Stomach (tissue), 9 donors: ENCODE data around the gene LRP10. TPM values are rescaled to one million over a fixed set of nuclear protein-coding genes. Genes with fewer than 3 reads are reported as not detected.

Source experiments
- DNase-seq, 2 donors: peaks; one replicate each; pipeline versions ENCODE4 v3.0.0 to v3.0.0-alpha.2; 2013 to 2019
- H3K27ac ChIP-seq, 5 donors: fragments of 200-600 bp in 4 of 5; sonication (generic) in 4 of 5; one replicate each; pipeline ENCODE4 v1.5.1; 2013 to 2019; ENCODE audit warnings: mild to moderate bottlenecking in 1 of 5, moderate library complexity in 1 of 5
- H3K27me3 ChIP-seq, 3 donors: fragments of 200-600 bp; sonication (generic); one replicate each; pipeline ENCODE4 v1.5.1; 2017 to 2019; ENCODE audit warnings: mixed run types in 1 of 3
- H3K36me3 ChIP-seq, 4 donors: fragments of 200-600 bp; sonication (generic); 1 replicate in 3 of 4; 2 replicates in 1 of 4; pipeline ENCODE4 v1.5.1; 2016 to 2019
- H3K4me1 ChIP-seq, 4 donors: fragments of 200-600 bp; sonication (generic); one replicate each; pipeline ENCODE4 v1.5.1; 2016 to 2019
- H3K4me3 ChIP-seq, 4 donors: fragments of 200-600 bp; sonication (generic) in 3 of 4; one replicate each; pipeline ENCODE4 v1.5.1; 2016 to 2019; ENCODE audit warnings: mild to moderate bottlenecking in 1 of 4
- H3K9me3 ChIP-seq, 4 donors: fragments of 200-600 bp; sonication (generic); one replicate each; pipeline ENCODE4 v1.5.1; 2016 to 2019
- EP300 ChIP-seq: sonication (generic); formaldehyde crosslinking; IDR thresholded peaks from one replicate; pipeline ENCODE4 v1.6.1; 2017; ENCODE audit warnings: antibody characterized with exemption
- POLR2A ChIP-seq, 4 donors: fragments of 450-650 bp; IDR thresholded peaks; one replicate each; pipeline ENCODE4 v1.6.1; 2016; ENCODE audit warnings: antibody characterized with exemption in 4 of 4, control low read depth in 2 of 4, mild to moderate bottlenecking in 1 of 4, moderate library complexity in 1 of 4
- POLR2AphosphoS5 ChIP-seq, 3 donors: sonication (generic); formaldehyde crosslinking; IDR thresholded peaks; one replicate each; pipeline ENCODE4 v1.6.1; 2016; ENCODE audit warnings: antibody characterized with exemption in 3 of 3
- WGBS, 5 donors: extraction: QIAGEN DNeasy Blood & Tissue Kit in 3 of 5; methylation state at CpG; one replicate each; pipeline versions ENCODE4 v1.1.5 to v1.1.7; 2013 to 2018; 5-methylcytosine and 5-hydroxymethylcytosine counted together
- intact Hi-C: fragments of 100-400 bp; cut with DNase I; formaldehyde crosslinking; loops from one replicate; pipeline ENCODE4 v1.15.1; 2023; ENCODE audit warnings: low total_unique reads
- polyA plus RNA-seq, 3 donors: library from polyadenylated mRNA; stranded (reverse); fragments of 200-250 nt; gene quantifications; one replicate each; pipeline ENCODE4 v1.2.3, GENCODE V29; 2013
- total RNA-seq, 5 donors: library from RNA; depleted of rRNA; stranded (reverse); fragments of >200 nt; gene quantifications; one replicate each; pipeline versions ENCODE4 v1.1.0 to v1.2.3, GENCODE V29; 2014 to 2016
- TF ChIP-seq, protein P1 (sequence below), 7 experiments: fragments of 450-650 bp in 4 of 7; fragments of 200-600 bp in 3 of 7; sonication (generic) in 3 of 7; IDR thresholded peaks; one replicate each; pipeline ENCODE4 v1.5.1; 2016 to 2019; ENCODE audit warnings: antibody characterized with exemption in 7 of 7, control low read depth in 2 of 7, mild to moderate bottlenecking in 1 of 7
- donor health status: healthy with polysubstance abuse.
- donor health status: Bipolar disorder and iron deficiency.
- donor health status: healthy.

LRP10 gene
- total and polyA plus RNA-seq, 8 donors = 25.1 to 277 (median 63.6) TPM

DNA sequence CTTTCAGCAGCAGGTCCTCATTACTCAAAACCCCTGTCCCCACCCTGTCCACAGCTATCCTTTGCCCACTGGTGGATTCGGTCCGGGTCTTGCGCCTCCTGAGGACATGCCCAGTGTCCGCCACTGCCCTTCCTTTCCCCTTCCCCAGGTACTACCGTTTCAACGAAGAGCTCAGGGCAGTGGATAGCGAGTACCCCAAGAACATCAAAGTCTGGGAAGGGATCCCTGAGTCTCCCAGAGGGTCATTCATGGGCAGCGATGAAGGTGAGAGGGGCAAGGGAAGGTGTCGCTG lies 26.5 kb upstream of the LRP10 start:
- intact Hi-C loops = loop anchor here (10.0 kb wide), 1 partner anchor 290 kb away; no protein-coding TSS in a partner anchor
- peak overlapping the region in 3 of 5 donors; percentile 42 to 90 (median 52) for H3K27ac ChIP-seq
- 85 to 95% (median 94%) methylated on average over 9 of the region's 9 CpGs for WGBS, 5 donors
- H3K9me3 ChIP-seq = no peaks in the 10 kb centered on the region
- TF ChIP-seq POLR2AphosphoS5 (IDR thresholded peaks at IDR 0.05) = no peak
- TF ChIP-seq EP300 = no peak
- no peak for TF ChIP-seq POLR2A (IDR thresholded peaks at IDR 0.05)
- TF ChIP-seq, protein P1, sequence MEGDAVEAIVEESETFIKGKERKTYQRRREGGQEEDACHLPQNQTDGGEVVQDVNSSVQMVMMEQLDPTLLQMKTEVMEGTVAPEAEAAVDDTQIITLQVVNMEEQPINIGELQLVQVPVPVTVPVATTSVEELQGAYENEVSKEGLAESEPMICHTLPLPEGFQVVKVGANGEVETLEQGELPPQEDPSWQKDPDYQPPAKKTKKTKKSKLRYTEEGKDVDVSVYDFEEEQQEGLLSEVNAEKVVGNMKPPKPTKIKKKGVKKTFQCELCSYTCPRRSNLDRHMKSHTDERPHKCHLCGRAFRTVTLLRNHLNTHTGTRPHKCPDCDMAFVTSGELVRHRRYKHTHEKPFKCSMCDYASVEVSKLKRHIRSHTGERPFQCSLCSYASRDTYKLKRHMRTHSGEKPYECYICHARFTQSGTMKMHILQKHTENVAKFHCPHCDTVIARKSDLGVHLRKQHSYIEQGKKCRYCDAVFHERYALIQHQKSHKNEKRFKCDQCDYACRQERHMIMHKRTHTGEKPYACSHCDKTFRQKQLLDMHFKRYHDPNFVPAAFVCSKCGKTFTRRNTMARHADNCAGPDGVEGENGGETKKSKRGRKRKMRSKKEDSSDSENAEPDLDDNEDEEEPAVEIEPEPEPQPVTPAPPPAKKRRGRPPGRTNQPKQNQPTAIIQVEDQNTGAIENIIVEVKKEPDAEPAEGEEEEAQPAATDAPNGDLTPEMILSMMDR (IDR thresholded peaks at IDR 0.05) = no peak
- H3K36me3 ChIP-seq = peaks cover 61 to 66% (median 64%) of the 10 kb centered on the region in 4 donors
- H3K27me3 ChIP-seq = no peaks in the 10 kb centered on the region
- H3K4me3 ChIP-seq = no peak overlapping the region
- DNase-seq = no peak
- peaks cover 43 to 85% (median 60%) of the 10 kb centered on the region in 4 donors for H3K4me1 ChIP-seq

DNA sequence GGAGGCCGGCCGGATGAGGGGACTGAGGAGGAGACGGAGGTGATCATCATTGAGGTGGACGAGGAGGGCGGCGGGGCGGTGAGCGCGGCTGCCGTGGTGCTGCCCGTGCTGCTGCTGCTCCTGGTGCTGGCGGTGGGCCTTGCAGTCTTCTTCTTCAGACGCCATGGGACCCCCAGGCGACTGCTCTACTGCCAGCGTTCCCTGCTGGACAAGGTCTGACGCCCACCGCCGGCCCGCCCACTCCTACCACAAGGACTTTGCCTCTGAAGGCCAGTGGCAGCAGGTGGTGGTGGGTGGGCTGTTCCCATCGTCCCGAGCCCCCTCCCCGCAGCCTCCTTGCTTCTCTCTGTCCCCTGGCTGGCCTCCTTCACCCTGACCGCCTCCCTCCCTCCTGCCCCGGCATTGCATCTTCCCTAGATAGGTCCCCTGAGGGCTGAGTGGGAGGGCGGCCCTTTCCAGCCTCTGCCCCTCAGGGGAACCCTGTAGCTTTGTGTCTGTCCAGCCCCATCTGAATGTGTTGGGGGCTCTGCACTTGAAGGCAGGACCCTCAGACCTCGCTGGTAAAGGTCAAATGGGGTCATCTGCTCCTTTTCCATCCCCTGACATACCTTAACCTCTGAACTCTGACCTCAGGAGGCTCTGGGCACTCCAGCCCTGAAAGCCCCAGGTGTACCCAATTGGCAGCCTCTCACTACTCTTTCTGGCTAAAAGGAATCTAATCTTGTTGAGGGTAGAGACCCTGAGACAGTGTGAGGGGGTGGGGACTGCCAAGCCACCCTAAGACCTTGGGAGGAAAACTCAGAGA lies 25.5 kb upstream of the LRP10 start:
- Histone ChIP-seq H3K36me3 (peaks cover 59 to 62% (median 61%) of the 10 kb centered on the region in 4 donors), H3K9me3 (no peaks in the 10 kb centered on the region), H3K4me3 (no peak overlapping the region), H3K27ac (peak overlapping the region in 4 of 5 donors; percentile 76 to 90 (median 88)), H3K4me1 (peaks cover 51 to 85% (median 67%) of the 10 kb centered on the region in 4 donors), H3K27me3 (no peaks in the 10 kb centered on the region)
- TF ChIP-seq, protein P1 (IDR thresholded peaks at IDR 0.05) = no peak
- no peak for TF ChIP-seq EP300
- no peak for TF ChIP-seq POLR2A (IDR thresholded peaks at IDR 0.05)
- no peak for TF ChIP-seq POLR2AphosphoS5 (IDR thresholded peaks at IDR 0.05)
- WGBS, 5 donors = 82 to 93% (median 89%) methylated on average over 22 to 26 of the region's 26 CpGs
- no peak for DNase-seq
- intact Hi-C loops = loop anchor here (10.0 kb wide), 1 partner anchor 291 kb away; no protein-coding TSS in a partner anchor

DNA sequence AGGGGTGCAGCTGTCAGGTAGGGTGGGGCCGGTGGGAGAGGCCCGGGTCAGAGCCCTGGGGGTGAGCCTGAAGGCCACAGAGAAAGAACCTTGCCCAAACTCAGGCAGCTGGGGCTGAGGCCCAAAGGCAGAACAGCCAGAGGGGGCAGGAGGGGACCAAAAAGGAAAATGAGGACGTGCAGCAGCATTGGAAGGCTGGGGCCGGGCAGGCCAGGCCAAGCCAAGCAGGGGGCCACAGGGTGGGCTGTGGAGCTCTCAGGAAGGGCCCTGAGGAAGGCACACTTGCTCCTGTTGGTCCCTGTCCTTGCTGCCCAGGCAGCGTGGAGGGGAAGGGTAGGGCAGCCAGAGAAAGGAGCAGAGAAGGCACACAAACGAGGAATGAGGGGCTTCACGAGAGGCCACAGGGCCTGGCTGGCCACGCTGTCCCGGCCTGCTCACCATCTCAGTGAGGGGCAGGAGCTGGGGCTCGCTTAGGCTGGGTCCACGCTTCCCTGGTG lies 24.7 kb upstream of the LRP10 start:
- Histone ChIP-seq H3K4me1 (peaks cover 55 to 85% (median 66%) of the 10 kb centered on the region in 4 donors), H3K36me3 (peaks cover 50 to 54% (median 53%) of the 10 kb centered on the region in 4 donors), H3K9me3 (no peaks in the 10 kb centered on the region), H3K4me3 (no peak overlapping the region), H3K27ac (peak overlapping the region in 4 of 5 donors; percentile 76 to 90 (median 88)), H3K27me3 (no peaks in the 10 kb centered on the region)
- 61 to 80% (median 73%) methylated on average over 6 to 11 of the region's 11 CpGs for WGBS, 5 donors
- intact Hi-C loops = loop anchor here (10.0 kb wide), 1 partner anchor 292 kb away; no protein-coding TSS in a partner anchor
- DNase-seq = no peak
- TF ChIP-seq POLR2AphosphoS5 (IDR thresholded peaks at IDR 0.05) (no peak), POLR2A (IDR thresholded peaks at IDR 0.05) (no peak), EP300 (no peak)
- TF ChIP-seq, protein P1 (IDR thresholded peaks at IDR 0.05) = no peak

DNA sequence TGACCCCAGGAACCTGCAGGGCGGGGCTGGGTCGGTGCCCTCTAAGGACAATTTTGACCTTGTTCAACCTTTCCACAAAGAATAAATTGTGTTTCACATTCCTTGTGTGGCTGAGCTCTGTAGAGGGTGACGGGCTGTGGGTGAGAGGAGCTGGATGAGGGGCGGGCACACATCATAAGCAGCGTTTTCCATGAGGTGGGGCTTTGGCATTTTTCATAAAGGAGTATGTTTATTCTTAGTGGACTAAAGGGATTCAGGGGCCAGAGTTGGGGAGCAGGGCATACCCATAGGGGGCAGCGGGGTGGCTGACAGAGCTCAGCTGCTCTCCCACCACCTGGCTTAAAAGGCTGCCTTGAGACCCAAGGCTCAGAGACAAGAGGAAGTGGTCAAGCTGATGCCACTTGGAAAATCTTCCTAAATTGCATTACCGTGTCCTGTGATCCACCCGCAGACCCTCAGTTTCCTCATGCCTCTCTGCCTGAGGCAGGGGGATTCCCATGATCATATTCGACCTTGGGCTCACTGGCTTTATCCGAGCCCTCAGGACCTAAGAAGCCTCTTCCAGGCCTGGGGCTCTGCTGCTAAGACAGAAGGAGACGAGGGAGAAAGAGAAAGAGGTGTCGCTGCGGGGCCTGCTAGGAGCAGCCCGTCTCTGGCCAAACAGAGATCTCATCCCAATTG lies 23.7 kb upstream of the LRP10 start:
- Histone ChIP-seq H3K9me3 (no peaks in the 10 kb centered on the region), H3K27me3 (no peaks in the 10 kb centered on the region), H3K4me1 (peaks cover 58 to 88% (median 66%) of the 10 kb centered on the region in 4 donors), H3K4me3 (peak overlapping the region in 1 of 4 donors; percentile 13), H3K27ac (peak overlapping the region; percentile 28 to 90 (median 88)), H3K36me3 (peaks cover 41 to 44% (median 43%) of the 10 kb centered on the region in 4 donors)
- TF ChIP-seq, protein P1 (IDR thresholded peaks at IDR 0.05) = no peak
- TF ChIP-seq EP300 (no peak), POLR2A (IDR thresholded peaks at IDR 0.05) (no peak), POLR2AphosphoS5 (IDR thresholded peaks at IDR 0.05) (no peak)
- intact Hi-C loops = loop anchor here (10.0 kb wide), 1 partner anchor 293 kb away; no protein-coding TSS in a partner anchor
- DNase-seq = peak in 1 of 2 donors; percentile 66
- whole genome bisulfite sequencing, 5 donors = 41 to 57% (median 55%) methylated on average over 14 of the region's 14 CpGs
